PC-9 (cell line): ENCODE measurements around the gene MOCOS.

Source experiments
- CTCF ChIP-seq: fragments of 200-600 bp; sonication (generic); conservative IDR thresholded peaks from 2 replicates; pipeline ENCODE4 v1.6.1; 2017; ENCODE audit warnings: mixed run types, antibody characterized with exemption, mild to moderate bottlenecking, moderate library complexity
- EZH2 ChIP-seq: fragments of 200-600 bp; sonication (generic); IDR thresholded peaks from 2 replicates; pipeline ENCODE4 v1.8.0; 2017; ENCODE audit warnings: antibody characterized with exemption, low read depth

DNA sequence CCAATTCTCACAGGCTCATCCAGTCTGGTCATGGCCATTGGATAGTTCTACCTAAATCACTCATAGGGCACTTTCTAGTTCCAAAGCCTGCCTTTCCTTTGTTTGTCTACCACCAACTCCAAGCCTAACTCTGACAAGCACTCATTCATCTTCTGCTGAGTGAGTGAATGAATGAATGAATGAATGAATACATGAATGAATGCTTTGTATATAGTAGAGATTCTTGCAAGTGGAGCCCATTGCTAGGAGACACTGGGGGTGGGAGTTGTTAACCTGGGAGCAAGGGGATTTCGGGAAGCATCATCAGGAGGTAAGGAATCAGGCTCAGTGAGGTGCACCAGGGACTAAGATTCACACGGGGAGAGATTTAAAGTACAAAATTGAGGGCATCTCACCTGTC lies 3.3 kb upstream of the MOCOS start:
- TF ChIP-seq CTCF (no peak), EZH2 (no peak)
